Mesenchymal stem cell (in vitro differentiated cells and primary cell): ENCODE measurements around the gene KCNJ10.

ENCODE experiments used
- DNase-seq: peaks from one replicate; pipeline ENCODE4 v3.0.0-alpha.2; 2013
- H2AFZ ChIP-seq: one replicate; pipeline ENCODE4 v1.6.1; 2013; ENCODE audit warnings: low read depth, mild to moderate bottlenecking, control low read depth, inconsistent platforms, low read length, moderate library complexity
- H2AK5ac ChIP-seq: 2 replicates; pipeline ENCODE4 v1.6.1; 2013; ENCODE audit warnings: low read length, moderate library complexity, mild to moderate bottlenecking, inconsistent platforms; ENCODE audit not compliant: severe bottlenecking
- H2BK120ac ChIP-seq: one replicate; pipeline ENCODE4 v1.6.1; 2013; ENCODE audit warnings: low read depth, mild to moderate bottlenecking, inconsistent platforms, low read length, moderate library complexity
- H2BK12ac ChIP-seq, 2 experiments: one replicate each; pipeline ENCODE4 v1.6.1; 2013; ENCODE audit warnings: inconsistent platforms in 2 of 2, low read length in 2 of 2, mild to moderate bottlenecking in 2 of 2, moderate library complexity in 2 of 2, control low read depth in 1 of 2
- H2BK15ac ChIP-seq: one replicate; pipeline ENCODE4 v1.6.1; 2013; ENCODE audit warnings: mild to moderate bottlenecking, low read depth, inconsistent platforms; ENCODE audit not compliant: poor library complexity, severe bottlenecking
- H2BK5ac ChIP-seq: 2 replicates; pipeline ENCODE4 v1.6.1; 2013; ENCODE audit warnings: low read depth, mild to moderate bottlenecking, low read length, control low read depth, inconsistent platforms; ENCODE audit not compliant: poor library complexity, severe bottlenecking
- H3K14ac ChIP-seq, 2 experiments: one replicate each; pipeline ENCODE4 v1.6.1; 2013; ENCODE audit warnings: inconsistent platforms in 2 of 2, low read length in 2 of 2, control low read depth in 1 of 2, mild to moderate bottlenecking in 1 of 2, moderate library complexity in 1 of 2
- H3K18ac ChIP-seq, 2 experiments: one replicate each; pipeline ENCODE4 v1.6.1; 2013; ENCODE audit warnings: inconsistent platforms in 2 of 2, low read length in 2 of 2, control low read depth in 1 of 2, low read depth in 1 of 2, mild to moderate bottlenecking in 1 of 2
- H3K23ac ChIP-seq, 2 experiments: one replicate each; pipeline ENCODE4 v1.6.1; 2013; ENCODE audit warnings: inconsistent platforms in 2 of 2, low read length in 2 of 2, mild to moderate bottlenecking in 2 of 2, moderate library complexity in 2 of 2, control low read depth in 1 of 2
- H3K27ac ChIP-seq: 2 replicates; pipeline ENCODE4 v1.5.1; 2013; ENCODE audit warnings: mild to moderate bottlenecking, moderate library complexity, low read length, control low read depth, inconsistent platforms; ENCODE audit not compliant: poor library complexity, severe bottlenecking
- H3K27me3 ChIP-seq, 2 experiments: 2 replicates each; pipeline versions ENCODE4 v1.6.1 to v1.7.0; 2013; ENCODE audit warnings: low read length in 2 of 2, mild to moderate bottlenecking in 2 of 2, moderate library complexity in 2 of 2, control low read depth in 1 of 2, inconsistent platforms in 1 of 2; ENCODE audit not compliant: control insufficient read depth in 1 of 2, insufficient read depth in 1 of 2
- H3K36me3 ChIP-seq, 2 experiments: 2 replicates each; pipeline versions ENCODE4 v1.6.1 to v1.7.0; 2013; ENCODE audit warnings: low read length in 2 of 2, control low read depth in 1 of 2, inconsistent platforms in 1 of 2, low read depth in 1 of 2, mild to moderate bottlenecking in 1 of 2; ENCODE audit not compliant: insufficient read depth in 2 of 2, control insufficient read depth in 1 of 2
- H3K4ac ChIP-seq, 2 experiments: one replicate each; pipeline ENCODE4 v1.6.1; 2013; ENCODE audit warnings: inconsistent platforms in 2 of 2, low read length in 2 of 2, mild to moderate bottlenecking in 2 of 2, moderate library complexity in 2 of 2, control low read depth in 1 of 2, low read depth in 1 of 2
- H3K4me1 ChIP-seq: 2 replicates; pipeline ENCODE4 v1.6.1; 2013; ENCODE audit warnings: low read depth, low read length, control low read depth; ENCODE audit not compliant: control insufficient read depth, insufficient read depth
- H3K4me2 ChIP-seq: 2 replicates; pipeline ENCODE4 v1.6.1; 2013; ENCODE audit warnings: low read length, mild to moderate bottlenecking, inconsistent platforms; ENCODE audit not compliant: poor library complexity, severe bottlenecking
- H3K4me3 ChIP-seq, 2 experiments: 2 replicates each; pipeline versions ENCODE4 v1.5.1 to v1.7.0; 2013; ENCODE audit warnings: low read length in 2 of 2, mild to moderate bottlenecking in 2 of 2, control low read depth in 1 of 2, low read depth in 1 of 2; ENCODE audit not compliant: insufficient read depth in 1 of 2
- H3K79me1 ChIP-seq: replicated peaks from 2 replicates; pipeline ENCODE4 v1.6.1; 2013; ENCODE audit warnings: mild to moderate bottlenecking, control low read depth, low read length, inconsistent platforms; ENCODE audit not compliant: poor library complexity, severe bottlenecking
- H3K9ac ChIP-seq: 2 replicates; pipeline ENCODE4 v1.7.0; 2013; ENCODE audit warnings: mild to moderate bottlenecking, low read length, moderate library complexity
- H3K9me3 ChIP-seq: 2 replicates; pipeline ENCODE4 v1.7.0; 2013; ENCODE audit warnings: mild to moderate bottlenecking, low read length; ENCODE audit not compliant: control insufficient read depth
- H4K8ac ChIP-seq: one replicate; pipeline ENCODE4 v1.6.1; 2013; ENCODE audit warnings: inconsistent platforms, mild to moderate bottlenecking, low read length, moderate library complexity
- H4K91ac ChIP-seq: one replicate; pipeline ENCODE4 v1.6.1; 2013; ENCODE audit warnings: mild to moderate bottlenecking, low read length, inconsistent platforms
- WGBS: methylation state at CpG from one replicate; pipeline ENCODE4 v1.1.7; 2013; ENCODE audit warnings: mixed read lengths; 5-methylcytosine and 5-hydroxymethylcytosine counted together

KCNJ10 gene

GRCh38 chr1:159952932-159953331, 117.0 kb downstream of the KCNJ10 start:
- H2BK15ac ChIP-seq, result no peak overlapping the region
- no peak overlapping the region for H3K4me3 ChIP-seq
- H3K18ac ChIP-seq, result no peak overlapping the region
- H2BK5ac ChIP-seq, result no peak overlapping the region
- H3K27ac ChIP-seq, result no peak overlapping the region
- no peak overlapping the region for H3K4ac ChIP-seq
- H3K36me3 ChIP-seq, result no peaks in the 10 kb centered on the region
- H2BK120ac ChIP-seq, result no peak overlapping the region
- DNase-seq, result no peak
- H3K9me3 ChIP-seq, result no peaks in the 10 kb centered on the region
- WGBS, result 73% methylated on average over 5 of the region's 5 CpGs
- H2BK12ac ChIP-seq, result no peak overlapping the region
- peaks cover 0 to 58% of the 10 kb centered on the region in 2 experiments for H3K27me3 ChIP-seq
- H3K14ac ChIP-seq, result no peak overlapping the region
- no peak overlapping the region for H4K8ac ChIP-seq
- H3K79me1 ChIP-seq, result no peaks in the 10 kb centered on the region
- H2AFZ ChIP-seq, result no peak overlapping the region
- no peak overlapping the region for H3K23ac ChIP-seq
- H4K91ac ChIP-seq, result no peak overlapping the region
- H3K4me2 ChIP-seq, result no peak overlapping the region
- no peaks in the 10 kb centered on the region for H3K4me1 ChIP-seq
- H3K9ac ChIP-seq, result no peak overlapping the region
- no peak overlapping the region for H2AK5ac ChIP-seq

DNA sequence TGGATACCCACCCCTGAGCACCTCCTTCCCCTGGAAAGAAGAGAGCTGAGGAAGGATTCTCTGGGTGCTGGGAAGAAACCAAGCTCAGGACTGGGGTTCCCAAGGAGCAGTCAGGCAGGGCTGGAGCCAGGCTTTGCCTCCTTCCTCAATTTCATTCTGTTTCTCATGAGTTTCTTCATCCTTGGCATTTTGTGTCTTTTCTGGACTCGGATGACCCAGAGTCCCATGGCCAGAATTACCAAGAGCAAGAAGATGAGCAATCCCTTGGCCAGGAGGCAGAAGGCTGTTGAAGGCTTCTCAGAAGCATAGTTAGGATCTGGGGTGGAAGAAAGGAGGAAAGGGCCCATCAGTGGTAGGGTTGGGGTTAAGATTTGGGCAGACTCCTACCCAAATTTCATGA, 118.4 kb downstream of the KCNJ10 start:
- Histone ChIP-seq H3K4me3 (no peak overlapping the region), H3K36me3 (no peaks in the 10 kb centered on the region), H3K27me3 (peaks cover 0 to 64% of the 10 kb centered on the region in 2 experiments), H3K14ac (no peak overlapping the region), H2AK5ac (no peak overlapping the region), H3K9me3 (no peaks in the 10 kb centered on the region), H3K27ac (no peak overlapping the region), H2BK15ac (no peak overlapping the region), H3K4me1 (no peaks in the 10 kb centered on the region), H4K8ac (no peak overlapping the region), H2BK5ac (no peak overlapping the region), H3K4ac (no peak overlapping the region), H2AFZ (no peak overlapping the region), H2BK120ac (no peak overlapping the region), H3K18ac (no peak overlapping the region), H3K4me2 (no peak overlapping the region), H2BK12ac (no peak overlapping the region), H3K79me1 (no peaks in the 10 kb centered on the region), H4K91ac (no peak overlapping the region), H3K9ac (no peak overlapping the region), H3K23ac (no peak overlapping the region)
- WGBS, result 56% methylated on average over 1 of the region's 1 CpG
- no peak for DNase-seq

DNA sequence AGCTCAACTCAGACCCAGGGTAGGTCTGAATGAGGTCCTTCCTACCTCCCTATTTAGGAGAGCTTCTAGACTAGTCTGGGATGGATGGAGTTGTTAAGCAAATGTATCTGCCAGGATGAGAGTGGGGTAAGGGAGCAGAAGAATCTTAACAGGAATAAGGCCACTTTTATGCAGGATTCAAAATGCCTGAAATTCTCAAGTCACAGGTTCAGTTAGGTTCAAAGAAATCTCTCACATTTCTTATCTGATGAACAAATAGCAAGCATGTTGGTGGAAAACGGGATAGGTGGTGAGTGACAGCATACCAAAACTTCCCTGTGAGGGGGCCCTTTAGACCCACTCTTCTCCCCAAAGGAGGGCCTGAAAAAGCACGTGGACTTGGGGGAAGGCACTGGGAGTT, 118.9 kb downstream of the KCNJ10 start:
- Histone ChIP-seq H3K9ac (no peak overlapping the region), H2BK5ac (no peak overlapping the region), H3K9me3 (no peaks in the 10 kb centered on the region), H2AK5ac (no peak overlapping the region), H3K79me1 (no peaks in the 10 kb centered on the region), H3K18ac (no peak overlapping the region), H2BK12ac (no peak overlapping the region), H3K4me2 (no peak overlapping the region), H3K27me3 (peaks cover 0 to 66% of the 10 kb centered on the region in 2 experiments), H3K4me3 (no peak overlapping the region), H3K4me1 (peaks cover 1% of the 10 kb centered on the region), H4K8ac (no peak overlapping the region), H4K91ac (no peak overlapping the region), H3K27ac (no peak overlapping the region), H2AFZ (no peak overlapping the region), H3K4ac (no peak overlapping the region), H3K36me3 (no peaks in the 10 kb centered on the region), H2BK15ac (no peak overlapping the region), H3K23ac (no peak overlapping the region), H3K14ac (no peak overlapping the region), H2BK120ac (no peak overlapping the region)
- no peak for DNase-seq
- 40% methylated on average over 2 of the region's 2 CpGs for WGBS

DNA sequence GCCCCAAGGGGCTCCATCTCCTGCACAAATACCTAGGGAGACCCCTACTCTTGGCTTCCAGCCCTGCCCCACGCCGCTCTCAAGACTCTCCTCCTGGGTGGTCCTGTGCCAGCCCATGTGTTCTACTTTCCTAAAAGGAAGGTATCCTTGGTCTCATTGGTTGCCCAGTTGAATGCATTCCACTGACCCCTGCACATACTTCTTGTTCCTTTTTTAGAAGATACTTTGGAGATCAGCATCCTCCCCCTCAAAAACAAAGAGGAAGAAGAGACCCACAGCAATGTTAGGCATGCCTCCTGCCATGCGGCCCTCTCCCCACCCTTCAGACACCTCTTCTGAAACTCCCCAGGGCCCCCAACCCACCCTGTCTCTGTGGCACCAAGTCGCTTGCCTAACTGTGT, 120.0 kb downstream of the KCNJ10 start:
- 63% methylated on average over 4 of the region's 4 CpGs for WGBS

More for the DNA sequence above, 120.0 kb downstream of the KCNJ10 start:
- Histone ChIP-seq H3K18ac (no peak overlapping the region), H2AFZ (no peak overlapping the region), H2BK12ac (no peak overlapping the region), H3K23ac (no peak overlapping the region), H3K4ac (no peak overlapping the region), H2BK5ac (no peak overlapping the region), H2AK5ac (no peak overlapping the region), H3K4me3 (no peak overlapping the region), H3K9me3 (no peaks in the 10 kb centered on the region), H4K8ac (no peak overlapping the region), H2BK15ac (no peak overlapping the region), H3K27ac (no peak overlapping the region), H3K14ac (no peak overlapping the region), H4K91ac (no peak overlapping the region), H3K79me1 (no peaks in the 10 kb centered on the region), H2BK120ac (no peak overlapping the region), H3K4me2 (no peak overlapping the region), H3K36me3 (no peaks in the 10 kb centered on the region), H3K4me1 (peaks cover 8% of the 10 kb centered on the region), H3K27me3 (peaks cover 6 to 71% of the 10 kb centered on the region in 2 experiments), H3K9ac (no peak overlapping the region)
- no peak for DNase-seq
